Mesenteric fat pad (tissue), 1 donor: ENCODE results near the gene MAP3K7CL. TPM values are rescaled to one million over a fixed set of nuclear protein-coding genes. Genes with fewer than 3 reads are reported as not detected.
"Not testable (repeated sequence)": the region's sequence is repeated elsewhere in the genome, so short reads cannot be mapped to it uniquely, and the experiment has no call there.

Source experiments
- DNase-seq: peaks from one replicate; pipeline ENCODE4 v3.0.0-alpha.2; 2020; ENCODE audit warnings: low spot score
- total RNA-seq: library from RNA; stranded (reverse); fragmentation: NEBNext Ultra II Directional; extraction: Animal tissue kit (Norgen Biotek cat#: 25700); gene quantifications from one replicate; pipeline ENCODE4 v1.2.1, GENCODE V29; 2021
- donor health status: DM: yes; HTN: yes; CAD: no.

Gene MAP3K7CL
- total RNA-seq, 1 donor from 2014 or later, result 3.9 TPM

DNA sequence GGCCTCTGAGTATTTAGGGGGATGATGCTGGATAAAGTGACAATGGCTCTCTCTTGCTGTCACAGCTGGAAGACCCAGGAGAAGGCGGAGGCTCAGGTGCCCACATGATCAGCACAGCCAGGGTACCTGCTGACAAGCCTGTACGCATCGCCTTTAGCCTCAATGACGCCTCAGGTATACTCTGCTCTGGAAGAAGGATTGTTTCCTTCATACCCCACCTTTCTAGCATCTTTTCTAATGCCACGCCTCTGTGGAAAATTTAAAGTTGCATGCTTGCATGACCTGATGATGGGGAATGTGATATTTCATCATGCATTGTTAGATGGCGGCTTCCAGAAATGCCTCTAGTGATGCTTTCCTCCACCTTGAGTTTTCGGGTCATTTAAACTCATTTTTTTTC lies 2.8 kb downstream of the MAP3K7CL start:
- DNase-seq, result no peak

GRCh38 chr21:29133796-29134195 lies 3.4 kb downstream of the MAP3K7CL start:
- DNase-seq, result no peak

GRCh38 chr21:29135481-29135880 lies 5.0 kb downstream of the MAP3K7CL start:
- DNase-seq, result no peak

DNA sequence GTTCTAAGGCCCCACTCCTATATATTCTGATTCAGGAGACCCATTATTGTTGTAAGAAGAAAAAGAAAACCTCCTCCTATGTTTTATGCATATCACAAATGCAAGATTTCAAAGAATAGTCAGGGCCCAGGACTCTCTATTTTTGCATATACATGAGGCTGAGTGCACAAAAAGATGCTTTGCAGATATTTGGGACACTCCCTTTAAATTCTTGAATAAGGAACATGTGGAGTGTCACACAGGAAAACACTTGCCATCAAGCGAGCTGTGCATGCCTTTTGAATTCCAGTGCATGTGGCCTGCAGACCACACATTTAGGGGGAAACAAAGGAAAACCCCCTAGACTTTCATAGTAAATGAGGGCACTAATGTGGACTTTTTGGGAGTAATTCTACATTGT lies 5.6 kb downstream of the MAP3K7CL start:
- no peak for DNase-seq

DNA sequence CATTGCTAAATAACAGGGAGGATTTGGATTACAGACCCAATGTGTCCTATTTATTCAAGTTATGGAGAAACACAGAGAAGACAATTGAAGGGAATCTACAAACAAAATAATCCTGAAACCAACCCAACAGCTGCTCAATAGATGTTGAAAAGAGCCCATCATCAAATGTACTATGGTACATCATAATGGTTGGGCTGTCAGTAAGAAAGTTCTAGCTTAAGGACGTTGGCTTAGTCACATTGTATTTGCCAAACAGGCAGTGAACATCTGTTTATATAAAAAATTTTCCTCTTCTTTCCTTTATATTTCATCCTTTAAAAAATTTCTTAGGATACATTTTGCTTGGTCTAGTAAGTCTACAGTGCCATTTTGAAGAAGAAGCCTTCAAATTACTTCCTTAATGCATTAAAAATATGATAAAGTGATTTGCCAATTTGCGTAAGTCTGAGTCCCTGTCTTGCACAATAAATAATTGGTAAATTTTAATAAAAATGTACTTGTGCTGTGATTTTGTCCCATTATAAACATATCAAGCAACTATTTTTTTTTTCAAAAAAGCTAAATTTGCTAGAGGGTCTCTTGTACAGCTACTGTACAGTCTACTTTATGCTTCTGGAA lies 14.4 kb downstream of the MAP3K7CL start:
- DNase-seq, result no peak

DNA sequence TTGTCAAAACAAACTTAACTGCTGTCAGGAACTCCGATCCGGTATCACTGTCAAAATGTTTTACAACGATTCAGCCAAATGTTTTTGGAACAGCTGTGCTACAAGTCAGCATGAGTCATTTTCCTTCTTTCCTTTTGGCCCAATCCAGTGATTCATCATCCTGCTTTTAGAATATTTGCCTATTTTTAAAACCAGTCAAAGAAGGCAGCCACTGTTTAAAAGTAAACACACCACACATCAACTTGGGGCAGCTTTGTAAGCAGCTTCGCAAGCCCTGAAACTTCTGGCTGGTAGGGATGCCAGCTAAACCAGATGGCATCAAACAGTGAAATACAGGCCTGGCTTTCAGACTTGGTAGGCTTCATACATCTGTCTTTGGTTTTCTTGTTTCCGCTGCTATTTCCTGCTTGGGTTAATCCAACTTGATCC lies 14.9 kb downstream of the MAP3K7CL start:
- DNase-seq, result no peak

GRCh38 chr21:29145852-29146453 lies 15.5 kb downstream of the MAP3K7CL start:
- no peak for DNase-seq

GRCh38 chr21:29146726-29147125 lies 16.3 kb downstream of the MAP3K7CL start:
- DNase-seq, result no peak

GRCh38 chr21:29148530-29148929 lies 18.1 kb downstream of the MAP3K7CL start:
- no peak for DNase-seq

- no peak for DNase-seq
Measured at GRCh38 chr21:29149808-29150425, 19.5 kb downstream of the MAP3K7CL start.

DNA sequence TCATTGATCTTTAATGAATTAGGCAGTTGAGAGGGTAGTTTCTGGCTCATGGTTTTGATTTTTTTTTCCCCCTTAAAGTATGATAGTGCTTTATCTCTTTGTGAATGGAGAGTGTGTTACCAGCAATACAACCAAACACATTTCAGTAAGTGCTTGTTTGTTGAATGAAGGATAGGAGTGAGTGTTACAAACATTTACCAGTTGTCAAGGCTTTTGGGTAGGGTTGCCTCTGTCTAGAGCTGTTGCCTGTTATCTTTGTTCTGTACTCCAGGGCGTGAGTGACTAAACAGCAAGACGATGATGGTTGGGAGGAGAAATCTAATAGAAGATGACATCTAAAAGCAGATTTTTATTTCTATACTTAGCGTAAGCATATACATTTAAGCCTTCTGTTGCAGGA lies 21.5 kb downstream of the MAP3K7CL start:
- no peak for DNase-seq

- no peak for DNase-seq
Measured at GRCh38 chr21:29152916-29153315, 22.5 kb downstream of the MAP3K7CL start.

DNA sequence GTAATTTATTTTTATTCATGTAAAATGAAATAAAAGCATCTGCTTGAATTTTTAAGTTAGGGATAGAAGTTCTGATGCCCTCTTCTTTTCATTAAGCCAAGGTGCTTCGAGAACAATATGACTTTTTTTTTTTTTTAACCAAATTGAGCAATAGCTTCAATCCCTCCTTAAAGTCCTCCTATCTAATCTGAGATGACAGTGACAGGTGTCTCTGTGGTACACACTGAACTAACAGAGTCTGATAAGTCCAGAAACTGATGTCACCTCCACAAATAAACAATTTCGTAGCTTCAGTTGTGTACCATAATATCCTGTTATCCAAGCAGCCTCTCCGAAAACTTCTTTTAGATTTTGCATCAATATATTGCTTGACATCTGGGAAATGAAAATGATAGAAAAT lies 23.8 kb downstream of the MAP3K7CL start:
- no peak for DNase-seq

GRCh38 chr21:29155118-29155932 lies 24.9 kb downstream of the MAP3K7CL start:
- no peak for DNase-seq

GRCh38 chr21:29155933-29156260 lies 25.5 kb downstream of the MAP3K7CL start:
- DNase-seq, result no peak

- DNase-seq, result no peak
Measured at GRCh38 chr21:29157080-29157479, 26.6 kb downstream of the MAP3K7CL start.

DNA sequence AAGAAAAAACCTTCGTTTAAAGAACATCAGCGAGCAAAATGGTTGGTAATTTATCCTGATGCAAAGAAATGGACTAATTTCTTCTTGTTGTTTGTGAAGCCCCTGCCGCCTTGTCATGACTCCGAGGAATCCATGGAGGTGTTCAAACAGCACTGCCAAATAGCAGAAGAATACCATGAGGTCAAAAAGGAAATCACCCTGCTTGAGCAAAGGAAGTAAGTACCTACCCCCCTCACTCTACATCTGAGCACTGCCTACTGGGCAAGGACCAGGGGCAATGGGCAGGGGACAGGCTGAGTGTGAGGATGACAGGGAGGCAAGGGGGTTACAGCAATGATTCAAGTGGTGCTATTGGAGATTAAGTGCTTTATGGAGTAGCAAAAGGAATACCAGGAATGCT lies 29.4 kb downstream of the MAP3K7CL start:
- no peak for DNase-seq

GRCh38 chr21:29162825-29163224 lies 32.4 kb downstream of the MAP3K7CL start:
- DNase-seq, result not testable (repeated sequence)

DNA sequence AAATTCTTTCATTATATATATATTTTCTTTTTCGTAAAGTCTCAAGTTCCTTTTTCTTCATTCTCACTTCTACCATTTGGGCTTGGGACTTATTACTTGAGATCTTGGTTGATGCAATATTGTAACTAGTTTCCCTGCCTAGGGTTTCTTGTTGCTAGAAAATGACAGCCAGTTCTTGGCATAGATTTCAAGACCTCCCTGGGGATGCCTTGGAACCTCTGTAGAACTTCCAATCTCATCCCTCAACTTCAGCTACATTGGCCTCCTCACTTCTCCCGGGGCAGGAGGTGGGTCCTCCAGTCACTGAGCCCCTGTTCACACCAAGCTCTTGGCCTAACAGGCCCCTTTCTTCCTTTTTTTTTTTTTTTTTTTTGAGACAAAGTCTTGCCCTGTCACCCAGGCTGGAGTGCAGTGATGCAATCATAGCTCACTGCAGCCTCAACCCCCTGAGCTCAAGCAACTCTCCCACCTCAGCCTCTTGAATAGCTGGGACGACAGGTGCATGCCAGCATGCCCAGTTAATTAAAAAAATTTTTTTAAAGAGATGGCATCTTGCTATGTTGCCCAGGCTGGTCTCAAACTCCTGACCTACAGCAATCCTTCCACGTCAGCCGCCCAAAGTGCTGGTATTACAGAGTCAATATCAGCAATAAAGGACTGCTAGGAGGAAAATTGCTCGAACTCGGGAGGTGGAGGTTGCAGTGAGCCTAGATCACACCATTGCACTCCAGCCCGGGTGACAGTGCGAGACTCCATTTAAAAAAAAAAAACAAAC lies 33.1 kb downstream of the MAP3K7CL start:
- no peak for DNase-seq

DNA sequence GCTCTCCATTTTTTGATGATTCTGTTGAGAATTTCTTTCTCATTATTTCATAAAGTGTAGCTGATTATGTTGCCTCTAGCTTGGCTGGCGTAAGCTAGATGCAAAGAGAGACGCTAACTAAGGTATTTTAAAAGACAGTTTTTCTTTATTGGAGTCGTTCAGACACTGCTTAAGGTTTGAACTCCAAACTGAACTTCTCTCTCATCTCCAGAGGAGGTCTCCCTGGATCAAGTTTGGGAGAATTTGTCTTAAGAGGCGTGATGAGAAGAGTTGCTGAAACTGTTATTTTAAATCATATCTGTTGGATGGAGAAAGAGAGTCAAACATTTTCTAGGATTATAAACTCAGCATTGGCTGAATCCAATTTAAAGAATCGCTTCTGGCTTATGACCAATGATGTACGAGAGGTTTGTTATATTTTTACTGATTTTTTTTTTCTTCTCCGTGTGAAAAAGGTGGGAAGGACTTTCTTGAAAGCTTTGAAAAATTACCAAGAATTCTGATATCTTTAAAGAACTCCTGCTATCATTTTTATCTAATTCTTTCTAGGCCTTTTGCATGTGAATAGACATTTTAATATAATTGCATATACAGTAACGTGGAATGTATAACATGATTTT lies 34.0 kb downstream of the MAP3K7CL start:
- DNase-seq, result no peak

DNA sequence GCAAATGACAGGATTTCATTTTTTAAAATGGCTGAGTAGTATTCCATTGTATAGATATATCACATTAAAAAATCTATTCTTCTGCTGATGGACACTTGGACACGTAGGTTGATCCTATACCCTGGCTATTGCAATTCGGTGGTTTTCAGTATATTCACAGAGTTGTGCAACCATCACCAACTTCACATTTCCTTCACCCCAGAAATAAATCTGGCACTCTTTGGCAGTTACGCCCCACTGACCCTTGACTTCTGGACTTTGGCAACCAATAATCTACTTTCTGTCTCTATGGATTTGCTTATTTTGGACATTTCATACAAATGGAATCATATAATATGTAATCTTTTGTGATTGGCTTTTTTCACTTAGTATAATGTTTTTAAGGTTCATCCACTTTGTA lies 35.9 kb downstream of the MAP3K7CL start:
- DNase-seq, result no peak
